Keratinocyte (primary cell): ENCODE measurements around the gene MCOLN2. TPM values are rescaled to one million over a fixed set of nuclear protein-coding genes. Genes with fewer than 3 reads are reported as not detected.
"Not testable (repeated sequence)": the region's sequence is repeated elsewhere in the genome, so short reads cannot be mapped to it uniquely, and the experiment has no call there.

Source experiments
- DNase-seq: peaks from one replicate; pipeline ENCODE4 v3.0.0-alpha.2; 2011; ENCODE audit warnings: low read depth, missing footprints, low spot score
- FAIRE-seq: peaks from 2 replicates; lab custom pipeline; 2011; peaks lifted over from hg19 to GRCh38; lab: Jason Lieb, UNC
- H2AFZ ChIP-seq: 2 replicates; pipeline ENCODE4 v1.6.0; 2012; ENCODE audit warnings: low read length, control low read depth, inconsistent platforms; ENCODE audit not compliant: control insufficient read depth
- H3K27ac ChIP-seq: 2 replicates; pipeline ENCODE4 v1.5.1; 2011; ENCODE audit warnings: low read length; ENCODE audit not compliant: control insufficient read depth, insufficient read depth
- H3K27me3 ChIP-seq: 3 replicates; pipeline ENCODE4 v1.6.0; 2011; ENCODE audit warnings: low read length; ENCODE audit not compliant: control insufficient read depth, insufficient read depth; ENCODE audit errors: extremely low read depth
- H3K36me3 ChIP-seq, 2 experiments: 2 replicates in 1 of 2; 3 replicates in 1 of 2; pipeline ENCODE4 v1.5.1; 2011; ENCODE audit warnings: low read length in 2 of 2, mild to moderate bottlenecking in 1 of 2; ENCODE audit not compliant: control insufficient read depth in 2 of 2, insufficient read depth in 2 of 2; ENCODE audit errors: extremely low read depth in 1 of 2
- H3K4me1 ChIP-seq: 3 replicates; pipeline ENCODE4 v1.5.1; 2011; ENCODE audit warnings: low read length; ENCODE audit not compliant: control insufficient read depth, insufficient read depth; ENCODE audit errors: extremely low read depth
- H3K4me2 ChIP-seq: 3 replicates; pipeline ENCODE4 v1.6.0; 2011; ENCODE audit warnings: low read depth, low read length; ENCODE audit not compliant: control insufficient read depth, insufficient read depth; ENCODE audit errors: extremely low read depth
- H3K4me3 ChIP-seq, 3 experiments: fragments of 200-600 bp in 1 of 3; sonication (generic) in 1 of 3; 2 replicates in 2 of 3; 3 replicates in 1 of 3; pipeline ENCODE4 v1.5.1; 2011 to 2016; ENCODE audit warnings: low read length in 3 of 3, mild to moderate bottlenecking in 3 of 3, control low read depth in 2 of 3, inconsistent platforms in 1 of 3, low read depth in 1 of 3, mixed read lengths in 1 of 3, mixed run types in 1 of 3, moderate library complexity in 1 of 3; ENCODE audit not compliant: control insufficient read depth in 2 of 3, insufficient read depth in 2 of 3; ENCODE audit errors: extremely low read depth in 1 of 3
- H3K79me2 ChIP-seq: 2 replicates; pipeline ENCODE4 v1.6.0; 2012; ENCODE audit warnings: low read length; ENCODE audit not compliant: control insufficient read depth, insufficient read depth
- H3K9ac ChIP-seq: 3 replicates; pipeline ENCODE4 v1.6.0; 2011; ENCODE audit warnings: low read length; ENCODE audit not compliant: control insufficient read depth, insufficient read depth; ENCODE audit errors: extremely low read depth
- H3K9me1 ChIP-seq: 3 replicates; pipeline ENCODE4 v1.6.0; 2011; ENCODE audit warnings: low read length; ENCODE audit not compliant: control insufficient read depth, insufficient read depth; ENCODE audit errors: extremely low read depth
- H3K9me3 ChIP-seq: 2 replicates; pipeline ENCODE4 v1.5.1; 2012; ENCODE audit warnings: low read depth, low read length; ENCODE audit not compliant: control insufficient read depth
- H4K20me1 ChIP-seq: 3 replicates; pipeline ENCODE4 v1.6.0; 2011; ENCODE audit warnings: low read length; ENCODE audit not compliant: control insufficient read depth, insufficient read depth; ENCODE audit errors: extremely low read depth
- EZH2 ChIP-seq: IDR thresholded peaks from one replicate; pipeline ENCODE4 v1.6.1; 2012; ENCODE audit warnings: inconsistent platforms, mild to moderate bottlenecking, low read length, moderate library complexity
- dilution Hi-C: fragments of 300-500 bp; cut with MboI; formaldehyde crosslinking; loops from one replicate; pipeline ENCODE4 v1.7.0; 2020; ENCODE audit warnings: low sequenced_read_pairs; ENCODE audit not compliant: extremely low pct_ligation_motif_present
- polyA plus RNA-seq, 5 experiments: library from polyadenylated mRNA; depleted of rRNA in 3 of 5; stranded (reverse) in 3 of 5; stranded (forward) in 1 of 5; unstranded in 1 of 5; fragments of >200 nt; gene quantifications; 1 replicate in 1 of 5; 2 replicates in 3 of 5; 3 replicates in 1 of 5; pipeline versions ENCODE4 v1.2.1 to v1.2.3, GENCODE V29; 2011 to 2012; ENCODE audit warnings: missing spikeins in 2 of 5, low read depth in 1 of 5, low replicate concordance in 1 of 5
- TF ChIP-seq, protein P1 (sequence below), 3 experiments: IDR thresholded peaks in 1 of 3; conservative IDR thresholded peaks in 1 of 3; optimal IDR thresholded peaks in 1 of 3; 2 replicates in 2 of 3; 3 replicates in 1 of 3; pipeline versions ENCODE3 to v1.5.1; 2011; ENCODE audit warnings: low read length in 3 of 3, mild to moderate bottlenecking in 3 of 3, moderate library complexity in 2 of 3, control low read depth in 1 of 3, inconsistent platforms in 1 of 3; ENCODE audit not compliant: insufficient read depth in 2 of 3; ENCODE audit errors: extremely low read depth in 1 of 3

The MCOLN2 gene
- polyA plus RNA-seq, 1 donor (not counting 4 experiments of a cell fraction or from before 2014, with no cell fraction given) = 0.14 TPM

DNA sequence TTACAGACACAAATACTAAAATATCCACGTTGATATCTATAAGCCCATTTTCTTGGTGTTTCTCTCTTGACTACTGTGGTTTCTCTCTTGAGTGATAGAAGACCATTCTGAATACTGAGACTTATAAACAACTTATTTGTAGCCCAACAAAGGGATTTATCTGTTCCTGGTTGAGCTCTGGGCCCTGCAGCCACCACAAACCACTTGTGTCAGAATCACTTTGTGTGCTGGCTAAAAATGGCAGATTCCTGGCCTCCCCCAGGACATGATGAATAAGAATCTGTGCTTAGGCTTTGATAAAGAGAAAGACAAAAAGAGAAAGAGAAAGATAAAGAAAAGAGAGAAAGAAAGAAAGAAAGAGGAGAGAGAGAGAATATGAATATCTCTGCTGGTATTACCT lies 18.9 kb upstream of the MCOLN2 start:
- Histone ChIP-seq H3K9ac (no peak overlapping the region), H3K9me3 (no peaks in the 10 kb centered on the region), H3K4me1 (no peaks in the 10 kb centered on the region), H3K4me2 (no peak overlapping the region), H4K20me1 (no peaks in the 10 kb centered on the region), H3K79me2 (no peaks in the 10 kb centered on the region), H2AFZ (no peak overlapping the region), H3K27me3 (no peaks in the 10 kb centered on the region), H3K9me1 (no peaks in the 10 kb centered on the region), H3K36me3 (no peaks in the 10 kb centered on the region), H3K27ac (no peak overlapping the region), H3K4me3 (no peak overlapping the region)
- TF ChIP-seq, protein P1, sequence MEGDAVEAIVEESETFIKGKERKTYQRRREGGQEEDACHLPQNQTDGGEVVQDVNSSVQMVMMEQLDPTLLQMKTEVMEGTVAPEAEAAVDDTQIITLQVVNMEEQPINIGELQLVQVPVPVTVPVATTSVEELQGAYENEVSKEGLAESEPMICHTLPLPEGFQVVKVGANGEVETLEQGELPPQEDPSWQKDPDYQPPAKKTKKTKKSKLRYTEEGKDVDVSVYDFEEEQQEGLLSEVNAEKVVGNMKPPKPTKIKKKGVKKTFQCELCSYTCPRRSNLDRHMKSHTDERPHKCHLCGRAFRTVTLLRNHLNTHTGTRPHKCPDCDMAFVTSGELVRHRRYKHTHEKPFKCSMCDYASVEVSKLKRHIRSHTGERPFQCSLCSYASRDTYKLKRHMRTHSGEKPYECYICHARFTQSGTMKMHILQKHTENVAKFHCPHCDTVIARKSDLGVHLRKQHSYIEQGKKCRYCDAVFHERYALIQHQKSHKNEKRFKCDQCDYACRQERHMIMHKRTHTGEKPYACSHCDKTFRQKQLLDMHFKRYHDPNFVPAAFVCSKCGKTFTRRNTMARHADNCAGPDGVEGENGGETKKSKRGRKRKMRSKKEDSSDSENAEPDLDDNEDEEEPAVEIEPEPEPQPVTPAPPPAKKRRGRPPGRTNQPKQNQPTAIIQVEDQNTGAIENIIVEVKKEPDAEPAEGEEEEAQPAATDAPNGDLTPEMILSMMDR (optimal IDR thresholded peaks at IDR 0.05 in 1 of 3, IDR thresholded peaks at IDR 0.05 in 1 of 3, conservative IDR thresholded peaks at IDR 0.05 in 1 of 3; ENCODE audit: extremely low read depth in 1 of 3, insufficient read depth in 2 of 3, low read length in 3 of 3) = no peak
- TF ChIP-seq EZH2 = no peak
- FAIRE-seq (no peak), DNase-seq (no peak)
- dilution Hi-C loops = no loop called here

- H3K36me3 ChIP-seq, FAIRE-seq, H3K79me2 ChIP-seq, H4K20me1 ChIP-seq, H3K9me1 ChIP-seq, DNase-seq, H3K9ac ChIP-seq, dilution Hi-C loops, H3K4me1 ChIP-seq, H2AFZ ChIP-seq, H3K4me2 ChIP-seq, H3K27me3 ChIP-seq, H3K27ac ChIP-seq, H3K9me3 ChIP-seq, H3K4me3 ChIP-seq: not testable (repeated sequence)
These were observed 8.7 kb upstream of the MCOLN2 start for GRCh38 chr1:85005641-85006040.

DNA sequence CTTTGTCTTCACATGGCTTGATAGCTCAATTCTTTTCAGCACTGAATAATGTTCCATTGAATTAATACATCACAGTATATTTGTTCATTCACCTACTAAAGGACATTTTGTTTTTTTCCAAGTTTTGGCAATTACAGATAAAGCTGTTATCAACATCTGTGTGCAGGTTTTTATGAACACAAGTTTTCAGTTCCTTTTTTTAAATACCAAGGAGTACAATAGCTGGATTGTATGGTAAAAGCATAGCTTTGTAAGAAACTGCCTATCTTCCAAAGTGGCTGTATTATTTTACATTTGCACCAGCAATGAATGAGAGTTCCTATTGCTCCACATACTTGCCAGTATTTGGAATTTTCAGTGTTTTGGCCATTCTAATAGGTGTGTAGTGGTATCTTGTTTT lies 4.8 kb upstream of the MCOLN2 start:
- H2AFZ ChIP-seq = no peak overlapping the region
- H3K4me3 ChIP-seq = no peak overlapping the region
- H3K79me2 ChIP-seq = no peaks in the 10 kb centered on the region
- no peak for DNase-seq
- no peaks in the 10 kb centered on the region for H4K20me1 ChIP-seq
- H3K4me2 ChIP-seq = no peak overlapping the region
- no peak for TF ChIP-seq EZH2
- TF ChIP-seq, protein P1 (optimal IDR thresholded peaks at IDR 0.05 in 1 of 3, IDR thresholded peaks at IDR 0.05 in 1 of 3, conservative IDR thresholded peaks at IDR 0.05 in 1 of 3; ENCODE audit: extremely low read depth in 1 of 3, insufficient read depth in 2 of 3, low read length in 3 of 3) = no peak
- FAIRE-seq = no peak
- H3K27me3 ChIP-seq = peaks cover 29% of the 10 kb centered on the region
- H3K36me3 ChIP-seq = no peaks in the 10 kb centered on the region
- H3K27ac ChIP-seq = no peak overlapping the region
- H3K4me1 ChIP-seq = peaks cover 3% of the 10 kb centered on the region
- H3K9ac ChIP-seq = no peak overlapping the region
- dilution Hi-C loops = no loop called here
- H3K9me1 ChIP-seq = no peaks in the 10 kb centered on the region
- H3K9me3 ChIP-seq = no peaks in the 10 kb centered on the region
